SK-N-SH treated with all-trans-retinoic acid at 6 μM for 48 hours (cell line): ENCODE data around the gene MESD.

Experiments used
- ATAC-seq: fragments of 200-7000 bp; cut with Tn5 transposase; 3 replicates; pipeline ENCODE4 v1.9.1; 2020; ENCODE audit warnings: mild to moderate bottlenecking, moderate library complexity
- ARNTL ChIP-seq: fragments of 450-650 bp; formaldehyde crosslinking; IDR thresholded peaks from 2 replicates; pipeline ENCODE4 v1.5.0; 2020; ENCODE audit warnings: low read depth, mild to moderate bottlenecking, moderate library complexity, borderline replicate concordance
- BACH2 ChIP-seq: fragments of 250-450 bp; sonication (Bioruptor Pico); IDR thresholded peaks from 2 replicates; pipeline ENCODE4 v1.9.0; 2021; ENCODE audit warnings: mild to moderate bottlenecking, borderline replicate concordance
- CREB5 ChIP-seq: fragments of 250-450 bp; sonication (Bioruptor Pico); IDR thresholded peaks from 2 replicates; pipeline ENCODE4 v1.5.1; 2020; ENCODE audit warnings: low read depth, mild to moderate bottlenecking, moderate library complexity
- CSDC2 ChIP-seq: fragments of 250-450 bp; sonication (Bioruptor Pico); IDR thresholded peaks from 2 replicates; pipeline ENCODE4 v1.5.0; 2020; ENCODE audit warnings: mild to moderate bottlenecking, moderate library complexity
- CSRNP3 ChIP-seq: fragments of 250-450 bp; sonication (Bioruptor Pico); IDR thresholded peaks from 2 replicates; pipeline ENCODE4 v1.5.1; 2021; ENCODE audit warnings: mild to moderate bottlenecking, moderate library complexity
- ISL1 ChIP-seq: fragments of 250-450 bp; sonication (Bioruptor Pico); IDR thresholded peaks from 2 replicates; pipeline ENCODE4 v2.1.2; 2022; ENCODE audit warnings: mild to moderate bottlenecking, moderate library complexity
- OSR1 ChIP-seq: fragments of 250-450 bp; sonication (Bioruptor Pico); IDR thresholded peaks from 2 replicates; pipeline ENCODE4 v1.8.0; 2022; ENCODE audit warnings: moderate library complexity, mild to moderate bottlenecking, inconsistent platforms
- PATZ1 ChIP-seq: fragments of 250-450 bp; sonication (Bioruptor Pico); IDR thresholded peaks from 2 replicates; pipeline ENCODE4 v1.8.0; 2020; ENCODE audit warnings: mild to moderate bottlenecking, moderate library complexity, borderline replicate concordance
- POU6F1 ChIP-seq: fragments of 250-450 bp; sonication (Bioruptor Pico); IDR thresholded peaks from 2 replicates; pipeline ENCODE4 v1.8.0; 2021; ENCODE audit warnings: low read depth, mild to moderate bottlenecking, moderate library complexity, borderline replicate concordance
- PPARA ChIP-seq: fragments of 250-450 bp; sonication (Bioruptor Pico); IDR thresholded peaks from 2 replicates; pipeline ENCODE4 v1.5.0; 2020; ENCODE audit warnings: mild to moderate bottlenecking, borderline replicate concordance
- RARB ChIP-seq: fragments of 250-450 bp; sonication (Bioruptor Pico); IDR thresholded peaks from 2 replicates; pipeline ENCODE4 v1.8.0; 2021; ENCODE audit warnings: mild to moderate bottlenecking, moderate library complexity
- SNAI2 ChIP-seq: fragments of 250-450 bp; sonication (Bioruptor Pico); IDR thresholded peaks from 2 replicates; pipeline ENCODE4 v1.5.0; 2020; ENCODE audit warnings: mild to moderate bottlenecking, moderate library complexity
- TCF4 ChIP-seq: fragments of 250-450 bp; sonication (Bioruptor Pico); IDR thresholded peaks from 2 replicates; pipeline ENCODE4 v1.8.0; 2021; ENCODE audit warnings: mild to moderate bottlenecking, moderate library complexity, borderline replicate concordance
- TOX ChIP-seq: fragments of 250-450 bp; sonication (Bioruptor Pico); IDR thresholded peaks from 2 replicates; pipeline ENCODE4 v1.8.0; 2021; ENCODE audit warnings: mild to moderate bottlenecking, moderate library complexity, borderline replicate concordance
- TSHZ2 ChIP-seq: fragments of 250-450 bp; sonication (Bioruptor Pico); IDR thresholded peaks from 2 replicates; pipeline ENCODE4 v1.5.0; 2020; ENCODE audit warnings: mild to moderate bottlenecking, moderate library complexity
- ZC3H10 ChIP-seq: fragments of 250-450 bp; sonication (Bioruptor Pico); IDR thresholded peaks from 2 replicates; pipeline ENCODE4 v1.5.1; 2021; ENCODE audit warnings: mild to moderate bottlenecking, moderate library complexity
- ZFP3 ChIP-seq: fragments of 250-450 bp; sonication (Bioruptor Pico); IDR thresholded peaks from 2 replicates; pipeline ENCODE4 v1.5.0; 2020; ENCODE audit warnings: mild to moderate bottlenecking, moderate library complexity
- ZFP30 ChIP-seq: fragments of 450-650 bp; formaldehyde crosslinking; IDR thresholded peaks from 2 replicates; pipeline ENCODE4 v1.5.0; 2022; ENCODE audit warnings: mild to moderate bottlenecking, moderate library complexity
- ZNF565 ChIP-seq: fragments of 450-650 bp; formaldehyde crosslinking; conservative IDR thresholded peaks from 2 replicates; pipeline ENCODE4 v1.5.0; 2020; ENCODE audit warnings: low read depth, mild to moderate bottlenecking, moderate library complexity
- ZNF70 ChIP-seq: fragments of 450-650 bp; formaldehyde crosslinking; IDR thresholded peaks from 2 replicates; pipeline ENCODE4 v1.5.0; 2020; ENCODE audit warnings: mild to moderate bottlenecking, moderate library complexity
- ZNF8 ChIP-seq: fragments of 450-650 bp; formaldehyde crosslinking; IDR thresholded peaks from 2 replicates; pipeline ENCODE4 v1.5.0; 2020; ENCODE audit warnings: mild to moderate bottlenecking, moderate library complexity

Gene MESD

GRCh38 chr15:81031203-81031602 lies 41.6 kb upstream of the MESD start:
- ATAC-seq: no peak
- TF ChIP-seq POU6F1 (CRISPR knock-in tag) (no peak), ZNF70 (CRISPR knock-in tag) (no peak), CSDC2 (no peak), ZC3H10 (no peak), ZNF8 (CRISPR knock-in tag) (no peak), CSRNP3 (CRISPR knock-in tag) (no peak), ZNF565 (CRISPR knock-in tag) (no peak)

- ATAC-seq: no peak
- TF ChIP-seq ZFP3 (CRISPR knock-in tag): no peak
- TF ChIP-seq, all 23 proteins: peak for 0
These were observed 40.7 kb upstream of the MESD start for GRCh38 chr15:81030301-81030750.

GRCh38 chr15:81029414-81030300 lies 40.0 kb upstream of the MESD start:
- ATAC-seq: no peak
- no peak for TF ChIP-seq ARNTL (CRISPR knock-in tag)
- no peak for TF ChIP-seq RARB (CRISPR knock-in tag)
- TF ChIP-seq ZFP3 (CRISPR knock-in tag): no peak
- no peak for TF ChIP-seq CSRNP3 (CRISPR knock-in tag)
- no peak for TF ChIP-seq PATZ1
- no peak for TF ChIP-seq ISL1 (CRISPR knock-in tag)
- TF ChIP-seq CREB5 (CRISPR knock-in tag): no peak
- no peak for TF ChIP-seq SNAI2
- TF ChIP-seq BACH2 (CRISPR knock-in tag): no peak
- TF ChIP-seq ZC3H10: no peak
- no peak for TF ChIP-seq TOX
- no peak for TF ChIP-seq OSR1 (CRISPR knock-in tag)

- TF ChIP-seq PATZ1: no peak
- TF ChIP-seq ZNF8 (CRISPR knock-in tag): no peak
- TF ChIP-seq SNAI2: no peak
- no peak for TF ChIP-seq TSHZ2 (CRISPR knock-in tag)
- no peak for TF ChIP-seq ZNF70 (CRISPR knock-in tag)
- no peak for TF ChIP-seq PPARA (CRISPR knock-in tag)
- no peak for TF ChIP-seq OSR1 (CRISPR knock-in tag)
- no peak for TF ChIP-seq TCF4 (CRISPR knock-in tag)
- no peak for TF ChIP-seq CSDC2
- no peak for TF ChIP-seq ZFP3 (CRISPR knock-in tag)
- no peak for TF ChIP-seq ZC3H10
- TF ChIP-seq TOX: no peak
- TF ChIP-seq ZFP30 (CRISPR knock-in tag): no peak
- no peak for TF ChIP-seq BACH2 (CRISPR knock-in tag)
- TF ChIP-seq, all 23 proteins: peak for 0
- ATAC-seq: peak; percentile 47; the same call in 2 of the 3 replicates
These were observed 37.4 kb upstream of the MESD start for GRCh38 chr15:81026836-81027599.
